GM21717 (cell line): ENCODE data around the gene C11orf98.
"Not testable (repeated sequence)": the region's sequence is repeated elsewhere in the genome, so short reads cannot be mapped to it uniquely, and the experiment has no call there.

ENCODE experiments used
- ATAC-seq: cut with Tn5 transposase; IDR thresholded peaks from one replicate; pipeline ENCODE4 v1.9.1; 2021; ENCODE audit warnings: mild to moderate bottlenecking, moderate library complexity; ENCODE audit not compliant: unreplicated experiment

C11orf98 gene

DNA sequence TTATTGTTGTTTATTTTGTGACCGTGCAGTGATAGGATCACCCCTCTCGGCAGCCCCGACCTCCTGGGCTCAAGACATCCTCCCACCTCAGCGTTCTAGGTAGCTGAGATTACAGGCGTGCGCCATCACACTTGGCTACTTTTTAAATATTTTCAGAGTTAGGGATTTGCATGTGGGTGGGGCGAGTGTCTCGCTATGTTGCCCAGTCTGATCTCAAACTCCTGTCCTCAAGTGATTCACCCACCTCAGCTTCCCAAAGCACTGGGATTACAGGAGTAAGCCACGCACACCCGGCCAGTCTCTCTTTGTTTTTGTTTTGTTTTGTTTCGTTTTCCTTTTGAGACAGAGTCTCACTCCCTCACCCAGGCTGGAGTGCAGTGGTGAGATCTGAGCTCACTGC is 10.7 kb downstream of the C11orf98 start:
- ATAC-seq, result no peak

DNA sequence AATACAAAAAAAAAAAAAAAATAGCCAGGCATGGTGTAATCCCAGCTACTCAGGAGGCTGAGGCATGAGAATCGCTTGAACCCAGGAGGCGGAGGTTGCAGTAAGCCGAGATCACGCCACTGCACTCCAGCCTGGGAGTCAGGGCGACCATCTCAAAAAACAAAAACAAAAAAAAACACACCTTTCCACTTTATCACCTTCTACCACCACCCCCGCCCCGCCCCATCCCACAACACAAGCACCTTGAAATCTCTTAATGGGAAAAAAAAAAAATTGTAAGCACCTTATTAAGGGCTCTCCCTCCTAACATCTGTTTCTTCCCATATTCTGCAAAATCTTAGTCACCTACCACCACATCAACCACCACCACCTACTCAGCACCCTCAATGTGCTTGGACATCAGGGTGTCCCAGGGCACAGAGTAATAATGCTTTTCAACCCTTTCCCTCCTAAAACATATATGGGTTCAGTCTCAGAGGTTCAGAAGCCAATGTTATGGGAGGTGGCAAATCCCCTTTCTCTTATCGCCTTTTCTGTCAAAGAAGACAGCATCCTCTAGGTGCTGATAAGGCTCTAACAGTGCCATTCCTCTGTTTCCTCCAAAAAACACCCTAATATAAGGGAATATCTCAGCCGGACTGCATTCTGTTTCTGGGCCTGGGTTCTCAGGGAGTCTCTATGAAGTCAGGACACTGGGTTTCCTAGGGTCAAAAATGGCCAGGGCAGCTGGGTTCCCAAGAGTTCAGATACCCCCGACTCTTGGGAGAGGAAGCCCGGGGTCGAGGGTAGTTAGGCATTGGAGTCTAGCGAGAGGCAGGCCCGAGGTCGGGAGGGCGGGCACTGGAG is 12.6 kb downstream of the C11orf98 start:
- ATAC-seq, result peak; percentile 5

DNA sequence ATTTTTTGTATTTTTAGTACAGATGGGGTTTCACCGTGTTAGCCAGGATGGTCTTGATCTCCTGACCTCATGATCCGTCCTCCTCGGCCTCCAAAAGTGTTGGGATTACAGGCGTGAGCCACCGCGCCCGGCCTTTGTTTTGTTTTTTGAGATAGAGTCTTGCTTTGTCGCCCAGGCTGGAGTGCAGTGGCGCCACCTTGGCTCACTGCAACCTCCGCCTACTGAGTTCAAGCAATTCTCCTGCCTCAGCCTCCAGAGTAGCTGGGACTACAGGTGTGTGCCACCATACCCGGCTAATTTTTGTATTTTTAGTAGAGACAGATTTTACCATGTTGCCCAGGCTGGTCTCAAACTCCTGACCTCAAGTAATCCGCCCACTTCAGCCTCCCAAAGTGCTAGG is 14.7 kb downstream of the C11orf98 start:
- ATAC-seq, result not testable (repeated sequence)

DNA sequence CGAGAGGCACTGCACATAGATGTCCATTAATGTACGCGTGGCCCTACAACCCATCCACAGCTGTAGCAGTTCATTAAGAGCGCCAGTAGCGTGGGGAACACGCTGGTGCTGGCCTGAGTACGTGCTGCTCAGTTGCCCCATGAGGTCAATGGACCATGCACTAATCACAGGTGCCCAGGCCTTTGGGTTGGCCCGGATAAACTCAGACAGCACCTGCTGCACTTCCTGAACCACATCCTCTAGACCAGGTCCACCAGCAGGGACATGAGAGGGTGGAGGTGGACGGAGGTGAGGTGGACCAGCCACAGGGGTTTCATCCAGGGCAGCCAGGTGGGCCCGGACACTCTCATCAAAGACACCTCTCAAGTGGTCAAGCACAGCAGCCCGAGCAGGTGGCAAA is 15.5 kb downstream of the C11orf98 start:
- ATAC-seq, result no peak

DNA sequence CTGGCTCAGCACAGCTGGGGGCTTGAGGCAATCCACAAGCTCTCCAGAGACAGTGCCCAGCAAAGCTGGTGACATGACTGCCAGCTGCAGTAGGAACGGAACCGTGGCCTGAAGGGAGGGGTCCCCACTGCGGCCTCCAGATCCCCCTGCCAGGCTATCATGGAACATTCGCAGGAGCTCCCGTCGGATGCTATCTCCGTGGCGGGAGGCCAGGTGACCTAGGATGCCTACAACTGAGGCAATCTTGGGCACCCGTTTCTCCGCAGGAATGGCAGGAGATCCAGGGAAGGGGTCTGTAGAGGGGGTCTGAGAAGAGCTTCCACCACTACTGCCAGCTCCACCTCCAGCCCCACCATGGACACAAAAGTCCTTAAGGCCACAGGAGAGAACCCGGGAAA is 16.0 kb downstream of the C11orf98 start:
- ATAC-seq, result no peak

DNA sequence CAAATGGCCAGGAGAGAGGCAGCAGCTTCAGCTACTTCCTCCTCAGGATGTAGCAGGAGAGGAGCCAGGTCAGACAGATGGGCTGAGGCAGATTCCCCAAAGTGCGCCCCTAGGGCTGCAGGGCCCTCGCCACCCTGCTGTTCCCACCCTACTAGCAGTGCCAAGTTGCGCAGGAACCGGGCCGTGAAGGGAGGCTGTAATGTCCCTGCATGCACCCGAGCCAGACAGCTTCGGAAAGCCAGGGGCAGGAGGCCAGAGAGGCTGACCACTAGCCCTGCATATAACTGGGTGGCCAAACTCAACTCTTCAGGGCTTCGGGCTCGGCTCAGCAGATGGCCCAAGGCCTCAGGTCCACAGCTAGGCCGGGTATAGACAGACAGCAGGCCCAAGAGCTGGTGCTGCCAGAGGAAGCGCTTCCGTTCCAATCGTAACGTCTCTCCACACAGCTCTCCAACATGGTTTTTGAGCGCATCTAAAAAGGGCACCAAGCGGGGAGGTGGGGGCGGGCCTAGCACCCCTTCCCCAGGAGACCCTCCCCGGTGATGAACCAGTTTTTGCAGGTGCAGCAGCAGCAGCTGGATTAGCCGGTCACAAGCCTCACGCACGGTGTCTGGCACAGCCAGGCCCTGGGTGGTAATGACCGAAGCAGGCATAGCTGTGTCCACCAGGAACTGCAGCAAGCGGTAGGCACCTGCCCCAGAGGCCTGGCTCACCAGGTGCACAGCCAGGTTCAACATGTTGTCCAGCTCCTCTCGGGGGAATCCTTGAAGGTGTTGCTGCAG is 16.6 kb downstream of the C11orf98 start:
- no peak for ATAC-seq

DNA sequence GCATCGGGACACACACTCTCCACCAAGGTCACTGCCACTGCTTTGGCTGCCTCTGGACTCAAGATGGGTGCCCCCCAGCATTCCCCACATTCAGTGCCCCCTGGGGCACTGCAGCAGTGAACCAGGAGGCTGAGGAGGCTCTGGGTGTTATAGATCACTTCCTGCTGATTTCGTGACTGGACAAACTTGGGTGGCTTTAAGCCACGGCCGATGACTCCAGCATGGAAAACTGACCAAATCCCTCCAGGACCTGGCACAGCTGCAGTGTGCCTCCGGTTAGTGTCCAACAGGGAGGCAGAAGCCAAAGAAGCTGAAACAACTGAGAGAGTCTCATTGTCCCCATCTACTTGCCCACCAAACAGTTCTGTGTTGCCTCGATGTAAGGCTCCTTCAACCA is 17.4 kb downstream of the C11orf98 start:
- no peak for ATAC-seq

DNA sequence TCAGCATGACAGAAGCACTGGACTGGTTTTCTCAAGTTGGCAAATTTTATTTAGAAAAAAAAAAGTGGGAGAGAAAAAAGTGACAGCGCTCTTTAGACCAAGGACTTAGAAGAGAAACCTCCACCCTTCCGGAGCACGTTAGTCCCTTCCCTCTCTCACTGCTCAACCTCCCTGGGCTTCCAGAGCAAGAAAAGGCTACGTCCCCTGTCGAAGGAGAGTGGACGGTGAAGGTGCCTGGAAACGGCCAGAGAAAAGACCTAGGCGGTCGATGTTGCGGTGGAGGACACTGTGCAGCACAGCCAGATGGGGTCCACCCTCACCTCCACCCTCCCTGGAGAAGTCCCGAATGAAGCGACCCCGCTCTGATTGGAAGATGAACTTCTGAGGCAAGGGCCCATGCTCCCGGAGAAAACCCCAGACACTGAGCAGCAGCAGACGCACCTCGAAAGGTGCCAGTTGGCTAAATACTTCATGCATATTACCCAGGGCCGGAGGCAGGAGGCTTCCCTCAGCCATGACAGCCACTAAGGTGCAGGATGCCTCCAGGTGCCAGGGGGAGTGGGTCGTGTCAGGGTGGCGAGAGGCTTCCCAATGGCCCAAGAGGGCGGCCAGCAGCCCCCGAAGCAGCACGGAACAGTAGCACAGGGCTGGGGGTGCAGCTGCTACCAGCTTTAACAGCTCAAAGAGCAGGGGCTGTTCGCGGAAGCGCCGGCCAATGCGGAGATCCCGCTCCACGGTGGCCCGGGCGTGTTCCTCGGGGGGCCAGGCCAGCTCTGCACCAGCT is 18.0 kb downstream of the C11orf98 start:
- ATAC-seq, result no peak

DNA sequence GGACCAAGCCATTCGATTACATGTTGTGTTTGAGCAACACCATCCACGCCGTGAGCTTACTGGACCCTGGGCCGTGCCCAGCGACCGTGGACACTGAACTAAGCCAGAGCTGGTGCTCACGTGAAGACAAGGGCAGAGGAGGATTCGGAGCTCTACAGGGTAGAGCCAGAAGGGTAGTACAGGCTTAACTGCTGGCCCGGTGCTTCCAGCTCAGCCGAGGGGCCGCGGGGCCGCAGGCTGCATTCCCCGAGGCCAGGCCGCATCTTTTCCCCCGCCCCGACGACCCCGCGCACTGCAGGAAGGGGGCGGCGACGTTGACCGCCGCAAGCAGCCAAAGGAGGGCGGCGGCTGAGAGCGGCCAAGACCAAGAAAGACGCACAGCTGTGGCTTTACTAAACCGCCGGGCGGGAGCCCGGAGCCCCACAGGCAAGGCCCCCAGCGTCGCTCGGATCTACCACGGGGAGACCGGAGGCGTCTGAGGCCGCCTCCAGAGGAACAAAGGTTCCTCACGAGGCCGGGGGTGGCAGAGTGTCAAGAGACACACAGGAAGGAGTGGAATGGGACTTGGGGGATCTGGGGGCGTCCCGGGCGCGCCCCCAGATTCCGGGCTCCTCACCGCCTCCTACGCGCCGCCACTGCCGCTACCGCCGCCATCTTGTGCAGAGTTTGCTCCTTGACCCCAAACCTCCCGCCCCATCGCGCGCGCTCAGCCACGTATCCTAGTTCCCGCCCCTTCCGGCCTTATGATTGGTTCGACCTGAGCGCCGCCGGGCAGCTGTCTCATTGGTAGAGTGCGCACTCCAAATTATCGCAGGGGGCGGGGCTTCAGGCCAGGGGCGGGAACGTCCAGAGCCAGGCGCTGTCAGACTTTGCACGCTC is 18.8 kb downstream of the C11orf98 start, which contains the start of gene GANAB:
Gene GANAB (minus strand): TSS at position 668 of the 879 bp plus-strand sequence. CDS start 14 bp downstream, at position 654.
- ATAC-seq, result peak; percentile 83

DNA sequence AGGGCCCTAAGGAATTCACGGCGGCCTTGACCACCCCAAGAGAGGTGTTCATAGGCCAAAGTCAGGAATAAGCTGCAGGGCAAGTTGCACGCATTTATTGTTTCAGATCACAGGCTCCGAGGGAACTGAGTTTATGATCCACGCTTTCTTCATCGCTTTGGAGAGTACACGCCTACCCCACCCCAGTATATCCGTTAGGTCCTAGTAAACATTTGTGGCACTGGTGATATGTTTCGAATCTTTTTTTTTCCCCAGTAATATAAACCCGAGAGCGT is 19.4 kb downstream of the C11orf98 start:
- no peak for ATAC-seq

DNA sequence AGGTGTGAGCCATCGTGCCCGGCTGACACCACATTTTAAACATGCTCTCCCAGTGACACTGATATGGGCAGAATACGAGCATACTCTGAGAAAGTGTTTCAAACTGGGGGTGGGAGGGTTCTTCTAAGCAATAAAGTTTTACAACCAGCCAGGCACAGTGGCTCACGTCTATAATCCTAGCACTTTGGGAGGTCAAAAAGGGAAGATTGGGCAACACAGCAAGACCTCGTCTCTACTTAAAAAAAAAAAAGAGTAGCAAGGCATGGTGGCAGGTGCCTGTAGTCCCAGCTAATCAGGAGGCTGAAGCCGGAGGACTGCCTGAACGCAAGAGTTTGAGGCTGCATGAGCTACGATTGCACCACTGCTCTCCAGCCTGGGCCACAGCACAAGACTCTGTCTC is 20.8 kb downstream of the C11orf98 start:
- ATAC-seq, result no peak

DNA sequence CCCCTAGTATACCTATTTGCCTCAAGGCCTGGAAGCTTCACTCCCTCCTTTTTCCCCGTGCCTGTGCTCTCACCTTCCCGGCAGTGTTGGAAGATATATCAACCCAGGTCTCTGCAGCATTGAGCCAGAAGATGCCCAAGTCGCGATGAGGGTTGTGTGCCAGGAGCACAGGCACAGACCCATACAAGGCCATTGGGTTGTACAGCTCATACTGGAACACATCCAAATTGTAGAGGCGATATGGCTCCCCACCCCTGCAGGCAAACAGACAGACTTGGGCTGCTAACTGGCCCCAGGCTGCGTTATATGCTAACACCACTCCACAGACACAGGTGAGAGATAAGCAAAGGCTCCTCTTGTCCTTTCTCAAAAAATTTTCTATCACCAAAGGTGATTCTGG is 32.5 kb downstream of the C11orf98 start:
- ATAC-seq, result no peak

DNA sequence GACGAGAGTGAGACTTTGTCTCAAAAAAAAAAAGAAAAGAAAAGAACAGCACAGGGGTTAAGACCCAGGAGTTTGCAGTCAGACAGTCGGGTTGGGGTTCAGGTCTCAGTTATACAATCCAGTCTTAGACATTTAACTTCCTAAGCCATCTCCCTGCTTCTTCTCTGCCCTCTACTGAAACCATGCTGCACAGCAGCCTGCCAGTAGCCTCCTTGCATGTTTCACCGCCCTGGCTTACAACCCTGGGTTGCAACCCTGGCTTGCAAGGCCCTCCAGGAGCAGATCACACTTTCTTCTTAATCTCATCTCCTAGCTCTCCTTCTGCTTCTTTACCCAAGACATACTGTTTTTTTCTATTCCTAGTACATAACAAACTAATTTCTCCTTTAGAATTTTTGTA is 37.3 kb downstream of the C11orf98 start:
- ATAC-seq, result no peak

DNA sequence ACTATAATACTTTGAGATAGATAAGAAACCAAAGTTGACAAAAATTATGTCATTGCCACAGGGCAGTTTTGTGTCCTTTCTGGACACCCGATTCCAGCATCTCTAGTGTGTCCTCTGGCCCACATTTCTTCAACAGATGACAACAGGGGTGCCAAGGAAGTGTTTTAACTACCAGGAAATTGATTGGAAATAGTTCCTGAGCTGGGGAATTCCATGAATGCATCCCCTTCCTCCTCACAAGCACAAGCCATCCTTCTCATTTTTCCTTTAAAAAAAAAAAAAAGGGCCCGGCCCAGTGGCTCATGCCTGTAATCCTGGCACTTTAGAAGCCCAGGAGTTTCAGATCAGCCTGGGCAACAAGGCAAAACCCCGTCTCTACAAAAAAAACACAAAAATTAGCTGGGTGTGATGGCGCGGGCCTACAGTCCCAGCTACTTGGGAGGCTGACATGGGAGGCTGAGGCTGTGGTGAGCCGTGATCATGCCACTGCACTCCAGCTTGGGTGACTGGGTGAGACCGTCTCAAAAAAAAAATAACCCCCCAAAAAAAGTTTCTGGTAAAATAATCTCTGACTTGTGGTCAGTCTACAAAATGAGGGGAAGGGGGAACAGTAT is 42.4 kb downstream of the C11orf98 start:
- ATAC-seq, result no peak

DNA sequence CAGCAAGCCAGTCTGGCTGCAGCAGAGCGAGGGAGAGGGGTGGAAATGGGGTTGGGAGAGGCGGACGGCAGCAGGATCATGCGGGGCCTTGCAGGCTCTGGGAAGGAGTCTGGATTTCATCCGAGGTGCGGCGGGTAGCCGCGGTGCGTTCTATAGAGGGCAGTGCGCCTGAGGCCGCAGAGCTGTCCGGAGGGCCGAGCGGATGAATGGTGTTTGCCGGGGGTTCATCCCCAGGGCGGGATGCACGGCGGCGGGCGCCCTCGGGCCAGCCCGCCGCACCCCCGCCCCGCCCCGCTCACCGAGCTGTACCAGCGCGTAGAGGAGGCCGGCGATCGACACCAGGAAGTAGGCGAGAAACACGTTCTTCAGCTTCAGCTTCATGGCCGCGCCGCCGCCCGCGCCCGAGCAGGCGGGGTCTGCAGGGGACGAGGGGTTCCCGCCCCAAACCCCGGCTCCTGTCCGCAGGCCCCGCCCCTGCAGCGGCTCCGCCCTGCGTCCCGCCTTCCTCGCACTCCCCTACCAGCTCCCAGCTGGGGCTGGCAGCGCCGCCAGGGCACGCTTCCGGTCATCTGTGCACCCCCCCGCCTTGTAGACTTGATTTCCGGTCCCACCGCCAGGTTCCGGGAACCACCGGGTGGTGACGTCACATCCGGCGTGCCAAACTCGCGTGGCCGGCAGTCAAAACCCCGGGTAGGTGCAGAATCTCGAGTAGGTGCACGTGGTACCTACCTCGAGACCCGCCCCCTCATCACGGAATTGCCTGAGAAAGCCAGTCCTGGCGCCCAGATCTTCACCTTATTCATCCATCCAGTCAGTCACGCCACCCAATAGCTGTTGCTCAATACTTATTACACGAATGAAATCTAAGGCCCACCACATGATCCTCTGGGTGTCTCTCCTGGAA is 43.2 kb downstream of the C11orf98 start, which contains the start of gene B3GAT3:
Gene B3GAT3 (minus strand): TSS at position 420 of the 904 bp plus-strand sequence. CDS start 39 bp downstream, at position 381.
- ATAC-seq, result peak; percentile 83

DNA sequence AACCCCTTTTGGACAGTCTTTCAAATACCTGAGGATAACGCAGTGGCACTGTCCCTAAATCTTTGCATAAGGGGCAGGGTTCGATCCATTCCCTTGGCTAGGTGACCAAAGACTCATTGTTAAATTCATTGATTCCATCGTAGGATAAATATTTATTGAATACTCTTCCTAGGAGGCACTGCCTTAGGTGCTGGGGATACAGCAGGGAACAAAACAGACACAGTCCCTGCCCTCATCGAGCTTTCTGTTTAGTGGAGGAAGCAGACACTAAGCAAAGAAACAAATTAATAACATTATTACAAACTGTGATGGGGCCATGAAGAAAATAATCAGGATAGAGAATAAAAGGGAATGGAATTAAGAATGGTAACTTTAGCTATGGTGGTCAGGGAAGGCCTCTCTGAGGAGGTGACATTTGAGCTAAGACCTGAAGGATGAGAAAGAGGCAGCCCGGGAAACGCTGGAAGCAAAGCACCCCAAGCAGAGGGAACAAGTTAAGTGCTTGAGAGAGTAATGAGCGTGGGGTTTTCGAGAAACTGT is 43.9 kb downstream of the C11orf98 start:
- ATAC-seq, result no peak

DNA sequence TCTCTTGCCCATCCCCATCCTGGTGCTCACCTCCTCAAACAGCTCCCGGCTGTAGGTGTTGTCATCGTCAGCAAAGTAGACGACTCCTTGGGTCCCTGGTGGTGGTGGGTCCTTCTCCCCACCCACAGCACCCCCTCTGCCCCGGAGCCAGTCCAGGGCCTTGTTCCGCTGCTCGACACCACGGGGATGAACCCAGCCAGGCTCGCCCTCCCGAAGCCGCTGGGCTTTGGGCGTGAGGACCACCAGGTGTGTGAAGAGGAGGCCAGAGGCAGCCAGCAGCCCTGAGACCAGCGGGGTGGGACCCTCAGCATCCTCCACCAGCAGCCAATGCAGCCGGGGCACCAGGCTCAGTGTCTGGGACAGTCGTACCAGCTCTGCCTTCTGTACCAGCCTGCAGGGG is 48.1 kb downstream of the C11orf98 start:
- not testable (repeated sequence) for ATAC-seq

DNA sequence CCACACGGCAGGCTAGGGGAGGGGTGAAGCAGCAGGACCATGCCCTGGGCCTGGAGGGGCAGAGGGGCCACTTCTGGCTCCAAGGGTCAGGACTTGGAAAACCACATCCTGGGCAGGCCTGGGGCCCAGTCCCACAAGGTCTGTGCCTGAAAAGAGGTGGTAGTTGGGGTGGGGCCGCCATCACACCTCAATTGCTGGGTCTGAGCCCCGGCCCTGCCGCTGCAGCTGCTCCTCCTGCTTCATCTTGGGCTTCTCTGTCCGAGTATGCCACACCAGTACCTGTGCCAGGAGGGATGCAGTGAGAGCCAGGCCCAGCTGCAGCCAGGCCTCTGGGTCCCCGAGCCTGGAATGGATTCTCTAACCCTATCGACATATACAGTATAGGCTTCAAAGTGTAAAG is 49.5 kb downstream of the C11orf98 start:
- ATAC-seq, result no peak

DNA sequence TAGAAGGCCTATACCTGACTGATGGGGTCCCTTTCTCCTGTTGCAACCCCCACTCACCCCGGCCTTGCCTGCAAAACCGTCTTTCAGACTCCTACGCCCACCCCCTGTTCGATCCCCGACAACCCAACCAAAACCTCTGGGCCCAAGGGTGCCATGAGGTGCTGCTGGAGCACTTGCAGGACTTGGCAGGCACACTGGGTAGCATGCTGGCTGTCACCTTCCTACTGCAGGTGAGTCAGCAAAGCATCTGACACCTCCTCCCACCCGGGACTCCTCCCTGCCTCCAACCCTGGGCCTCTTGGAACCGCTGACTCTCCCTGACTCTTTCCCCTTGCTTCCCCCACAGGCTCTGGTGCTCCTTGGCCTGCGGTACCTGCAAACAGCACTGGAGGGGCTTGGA is 50.7 kb downstream of the C11orf98 start:
- ATAC-seq, result no peak
